ENCODE data around the gene HAS3.

- no peak for TF ChIP-seq CTCF (IDR thresholded peaks at IDR 0.05)
- no peak for TF ChIP-seq POLR2A (IDR thresholded peaks at IDR 0.05)
These were observed 20.3 kb upstream of the HAS3 start for GRCh38 chr16:69085032-69085695.
